ENCODE data around the gene DNAJC3. TPM values are rescaled to one million over a fixed set of nuclear protein-coding genes. Genes with fewer than 3 reads are reported as not detected.

Gene DNAJC3
- total RNA-seq, 1 donor from 2014 or later: 9.5 TPM

DNA sequence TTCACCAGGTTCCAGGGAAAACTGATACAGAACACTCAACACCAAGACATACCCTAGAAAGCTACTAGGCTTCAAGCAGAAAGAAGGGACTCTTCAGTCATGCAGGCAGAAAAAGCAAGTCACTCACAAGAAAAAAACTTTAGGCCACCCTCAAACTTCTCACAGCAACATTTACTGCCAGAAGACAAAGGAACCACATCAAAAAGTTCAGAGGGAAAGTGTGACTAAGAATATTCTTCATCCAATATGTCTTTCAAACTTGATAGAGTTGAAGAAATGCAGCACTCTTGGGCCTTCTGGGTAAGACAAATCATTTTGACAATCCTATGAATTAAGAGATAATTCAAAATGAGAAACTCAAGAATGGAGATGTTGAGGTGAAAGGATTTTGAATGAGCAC is 40.1 kb upstream of the DNAJC3 start:
- Mint-ChIP-seq H3K36me3 (ENCODE audit: unreplicated experiment) (peaks cover 7% of the 10 kb centered on the region), H3K27ac (ENCODE audit: unreplicated experiment) (no peak overlapping the region), H3K9me3 (ENCODE audit: unreplicated experiment) (no peaks in the 10 kb centered on the region), H3K27me3 (ENCODE audit: unreplicated experiment) (peaks cover 4% of the 10 kb centered on the region), H3K4me3 (ENCODE audit: unreplicated experiment) (no peak overlapping the region), H3K4me1 (ENCODE audit: low read depth, unreplicated experiment) (peaks cover 8% of the 10 kb centered on the region)
- no peak for DNase-seq
- TF ChIP-seq, protein P1, sequence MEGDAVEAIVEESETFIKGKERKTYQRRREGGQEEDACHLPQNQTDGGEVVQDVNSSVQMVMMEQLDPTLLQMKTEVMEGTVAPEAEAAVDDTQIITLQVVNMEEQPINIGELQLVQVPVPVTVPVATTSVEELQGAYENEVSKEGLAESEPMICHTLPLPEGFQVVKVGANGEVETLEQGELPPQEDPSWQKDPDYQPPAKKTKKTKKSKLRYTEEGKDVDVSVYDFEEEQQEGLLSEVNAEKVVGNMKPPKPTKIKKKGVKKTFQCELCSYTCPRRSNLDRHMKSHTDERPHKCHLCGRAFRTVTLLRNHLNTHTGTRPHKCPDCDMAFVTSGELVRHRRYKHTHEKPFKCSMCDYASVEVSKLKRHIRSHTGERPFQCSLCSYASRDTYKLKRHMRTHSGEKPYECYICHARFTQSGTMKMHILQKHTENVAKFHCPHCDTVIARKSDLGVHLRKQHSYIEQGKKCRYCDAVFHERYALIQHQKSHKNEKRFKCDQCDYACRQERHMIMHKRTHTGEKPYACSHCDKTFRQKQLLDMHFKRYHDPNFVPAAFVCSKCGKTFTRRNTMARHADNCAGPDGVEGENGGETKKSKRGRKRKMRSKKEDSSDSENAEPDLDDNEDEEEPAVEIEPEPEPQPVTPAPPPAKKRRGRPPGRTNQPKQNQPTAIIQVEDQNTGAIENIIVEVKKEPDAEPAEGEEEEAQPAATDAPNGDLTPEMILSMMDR (IDR thresholded peaks at IDR 0.05; ENCODE audit: partially characterized antibody, unreplicated experiment): no peak

DNA sequence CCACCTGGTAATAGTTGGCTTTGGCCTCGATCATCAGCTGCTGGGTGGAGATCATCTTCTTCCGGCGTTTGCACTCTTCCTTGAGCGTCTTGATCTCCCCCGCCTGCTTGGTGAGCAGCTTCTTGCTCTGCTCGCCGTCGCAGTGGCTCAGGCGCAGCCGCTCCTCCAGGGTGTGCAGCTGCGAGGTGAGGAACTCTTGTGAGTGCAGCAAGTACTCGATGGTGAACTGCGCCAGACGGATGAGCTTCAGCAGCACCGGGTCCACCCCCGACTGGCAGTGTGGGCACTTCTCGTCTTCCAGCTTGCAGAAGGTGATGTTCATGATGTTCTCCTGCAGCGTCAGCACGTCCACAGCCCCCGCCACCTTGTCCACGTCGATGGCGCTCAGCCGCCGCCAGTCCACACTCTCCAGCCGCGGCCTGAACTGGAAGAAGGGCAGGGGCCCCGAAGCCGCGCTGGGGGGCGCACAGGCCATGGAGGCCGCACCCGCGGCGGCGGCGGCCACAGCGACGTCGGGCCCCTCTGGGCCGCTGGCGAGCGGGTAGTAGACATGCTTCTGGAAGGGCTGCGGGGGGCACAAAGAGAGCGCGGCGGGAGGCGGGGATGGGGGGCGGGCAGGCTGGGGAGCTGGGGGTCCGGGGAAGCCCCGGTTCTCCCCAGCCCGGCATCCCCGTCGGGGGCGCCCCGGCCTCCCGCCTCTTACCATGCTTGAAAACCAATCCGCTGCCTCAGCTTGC is 35.5 kb upstream of the DNAJC3 start:
- peaks cover 8% of the 10 kb centered on the region for H3K27me3 Mint-ChIP-seq (ENCODE audit: unreplicated experiment)
- H3K27ac Mint-ChIP-seq (ENCODE audit: unreplicated experiment): no peak overlapping the region
- TF ChIP-seq, protein P1 (IDR thresholded peaks at IDR 0.05; ENCODE audit: partially characterized antibody, unreplicated experiment): no peak
- H3K9me3 Mint-ChIP-seq (ENCODE audit: unreplicated experiment): peaks cover 2% of the 10 kb centered on the region
- peak; percentile 26 for DNase-seq
- H3K4me3 Mint-ChIP-seq (ENCODE audit: unreplicated experiment): peak overlapping the region; percentile 60
- no peaks in the 10 kb centered on the region for H3K36me3 Mint-ChIP-seq (ENCODE audit: unreplicated experiment)
- peaks cover 12% of the 10 kb centered on the region for H3K4me1 Mint-ChIP-seq (ENCODE audit: low read depth, unreplicated experiment)

DNA sequence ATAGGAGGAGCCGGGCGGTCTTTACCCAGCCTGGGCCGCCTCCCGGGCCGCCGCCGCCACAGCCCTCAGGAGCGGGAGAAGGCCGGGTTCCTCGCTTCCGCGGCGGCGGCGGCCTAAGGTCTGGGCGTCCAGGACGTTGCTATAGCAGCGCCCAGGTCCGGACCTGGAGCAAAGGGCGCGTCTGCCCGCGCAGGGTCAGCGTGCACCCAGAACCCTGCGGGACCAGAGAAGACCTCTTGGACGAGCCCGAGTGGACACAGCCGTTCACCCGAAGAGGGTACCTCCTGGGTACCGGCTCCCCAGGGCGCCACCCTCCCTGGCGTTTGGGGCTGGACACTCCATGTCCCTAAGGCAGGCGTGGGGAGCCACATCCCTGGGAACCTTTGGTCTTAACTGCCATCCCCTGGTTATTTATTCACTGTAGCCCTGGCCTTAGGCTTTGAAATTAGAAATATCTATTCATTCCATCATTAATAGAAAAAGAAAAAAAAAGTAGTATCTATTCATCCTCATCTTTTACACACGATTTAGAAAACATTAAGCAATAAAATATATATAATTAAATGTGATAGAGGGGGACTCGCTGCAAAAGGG is 34.8 kb upstream of the DNAJC3 start:
- Mint-ChIP-seq H3K4me3 (ENCODE audit: unreplicated experiment) (no peak overlapping the region), H3K4me1 (ENCODE audit: low read depth, unreplicated experiment) (peaks cover 12% of the 10 kb centered on the region), H3K27me3 (ENCODE audit: unreplicated experiment) (peaks cover 8% of the 10 kb centered on the region), H3K27ac (ENCODE audit: unreplicated experiment) (no peak overlapping the region), H3K9me3 (ENCODE audit: unreplicated experiment) (peaks cover 2% of the 10 kb centered on the region), H3K36me3 (ENCODE audit: unreplicated experiment) (no peaks in the 10 kb centered on the region)
- TF ChIP-seq, protein P1 (IDR thresholded peaks at IDR 0.05; ENCODE audit: partially characterized antibody, unreplicated experiment): no peak
- peak; percentile 75 for DNase-seq

DNA sequence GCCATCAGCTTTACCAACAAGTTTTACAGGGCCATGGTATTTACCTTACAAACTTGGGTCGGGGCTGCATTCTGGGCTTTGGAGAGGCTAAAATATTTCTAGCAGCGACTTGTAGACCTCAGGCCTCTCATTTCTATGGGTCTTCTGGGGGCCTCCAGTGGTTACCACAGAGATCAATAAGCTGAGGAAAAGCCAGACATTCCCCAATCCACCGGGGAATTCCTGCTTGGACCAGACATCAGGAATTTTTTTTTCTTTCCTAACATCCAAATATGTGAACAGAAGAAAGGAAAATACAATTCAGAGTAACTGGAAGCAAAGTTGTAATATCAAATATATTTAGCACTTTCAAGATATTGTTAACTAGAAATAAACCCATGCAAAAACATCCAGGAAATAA is 33.9 kb upstream of the DNAJC3 start:
- H3K27ac Mint-ChIP-seq (ENCODE audit: unreplicated experiment): no peak overlapping the region
- H3K4me3 Mint-ChIP-seq (ENCODE audit: unreplicated experiment): peak overlapping the region; percentile 88
- DNase-seq: peak; percentile 24
- H3K27me3 Mint-ChIP-seq (ENCODE audit: unreplicated experiment): peaks cover 9% of the 10 kb centered on the region
- H3K9me3 Mint-ChIP-seq (ENCODE audit: unreplicated experiment): peaks cover 2% of the 10 kb centered on the region
- H3K4me1 Mint-ChIP-seq (ENCODE audit: low read depth, unreplicated experiment): peaks cover 12% of the 10 kb centered on the region
- no peaks in the 10 kb centered on the region for H3K36me3 Mint-ChIP-seq (ENCODE audit: unreplicated experiment)
- TF ChIP-seq, protein P1 (IDR thresholded peaks at IDR 0.05; ENCODE audit: partially characterized antibody, unreplicated experiment): no peak

DNA sequence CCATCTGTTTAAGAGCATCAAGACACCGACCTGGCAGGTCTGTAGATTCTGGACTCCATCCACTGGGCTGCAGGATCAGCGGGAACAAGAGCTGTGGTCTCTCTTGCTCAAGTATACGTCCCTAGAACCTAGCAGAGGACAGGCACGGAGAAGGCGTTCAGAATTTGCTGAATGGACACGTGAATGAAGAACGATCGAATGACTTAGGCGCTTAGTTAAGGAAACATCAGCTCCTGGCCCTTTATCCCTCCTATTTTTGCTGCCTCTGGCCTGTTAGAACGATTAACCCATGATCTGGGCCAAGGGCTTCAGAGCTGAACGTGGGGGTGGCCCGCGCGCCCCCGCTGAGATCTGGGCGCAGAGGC is 33.4 kb upstream of the DNAJC3 start:
- peaks cover 2% of the 10 kb centered on the region for H3K9me3 Mint-ChIP-seq (ENCODE audit: unreplicated experiment)
- H3K27me3 Mint-ChIP-seq (ENCODE audit: unreplicated experiment): peaks cover 10% of the 10 kb centered on the region
- peak overlapping the region; percentile 28 for H3K27ac Mint-ChIP-seq (ENCODE audit: unreplicated experiment)
- peak overlapping the region; percentile 88 for H3K4me3 Mint-ChIP-seq (ENCODE audit: unreplicated experiment)
- no peak for DNase-seq
- peaks cover 12% of the 10 kb centered on the region for H3K4me1 Mint-ChIP-seq (ENCODE audit: low read depth, unreplicated experiment)
- H3K36me3 Mint-ChIP-seq (ENCODE audit: unreplicated experiment): no peaks in the 10 kb centered on the region
- TF ChIP-seq, protein P1 (IDR thresholded peaks at IDR 0.05; ENCODE audit: partially characterized antibody, unreplicated experiment): no peak
